ENCODE measurements around the gene FAM50B.

GRCh38 chr6:3865463-3865862 is 16.3 kb downstream of the FAM50B start:
- no peak for TF ChIP-seq CTCF (IDR thresholded peaks at IDR 0.05 in 8 of 11, conservative IDR thresholded peaks at IDR 0.05 in 3 of 11)
- no peak for TF ChIP-seq POLR2A (IDR thresholded peaks at IDR 0.05)

Measured in spleen (tissue), 7 donors.